Naive thymus-derived CD8-positive, alpha-beta T cell (primary cell): ENCODE data around the gene POLG2. TPM values are rescaled to one million over a fixed set of nuclear protein-coding genes. Genes with fewer than 3 reads are reported as not detected.
A peak's percentile ranks its signal among the peaks of the same experiment; 100 is the strongest.
"Not testable (repeated sequence)": the region's sequence is repeated elsewhere in the genome, so short reads cannot be mapped to it uniquely, and the experiment has no call there.

Source experiments
- ATAC-seq, 2 donors: fragments of 150-1000 bp; cut with Tn5 transposase in 1 of 2; sonication (Bioruptor Pico), chemical (Tn5 transposase) in 1 of 2; 1 replicate in 1 of 2; 2 replicates in 1 of 2; pipeline ENCODE4 v1.10.0; 2021; ENCODE audit warnings: mild to moderate bottlenecking in 2 of 2, moderate library complexity in 2 of 2
- POLR2A ChIA-PET: fragments of 350-600 bp; sonication (Branson Sonifier 250); formaldehyde crosslinking; loops from one replicate; lab custom pipeline; 2021; ENCODE audit warnings: antibody characterized with exemption; lab: Charles Lee
- DNase-seq, 10 donors: peaks; one replicate each; pipeline versions ENCODE4 v3.0.0 to v3.0.0-alpha.2; 2020 to 2022
- H3K27ac Mint-ChIP-seq, 10 donors: one replicate each; pipeline ENCODE4 v1.8.0; 2020 to 2022; ENCODE audit warnings: mild to moderate bottlenecking in 10 of 10, mixed read lengths in 10 of 10, moderate library complexity in 4 of 10, inconsistent platforms in 1 of 10
- H3K27me3 Mint-ChIP-seq, 5 donors: one replicate each; pipeline ENCODE4 v1.8.0; 2021 to 2022; ENCODE audit warnings: mixed read lengths in 5 of 5
- H3K36me3 Mint-ChIP-seq, 3 donors: one replicate each; pipeline ENCODE4 v1.8.0; 2020 to 2022; ENCODE audit warnings: mixed read lengths in 3 of 3, mild to moderate bottlenecking in 2 of 3, inconsistent platforms in 1 of 3
- H3K4me1 Mint-ChIP-seq, 4 donors: one replicate each; pipeline ENCODE4 v1.8.0; 2021 to 2022; ENCODE audit warnings: mixed read lengths in 4 of 4
- H3K4me3 Mint-ChIP-seq, 10 donors: one replicate each; pipeline ENCODE4 v1.8.0; 2020 to 2022; ENCODE audit warnings: mild to moderate bottlenecking in 10 of 10, mixed read lengths in 10 of 10, moderate library complexity in 6 of 10, inconsistent platforms in 1 of 10
- H3K9me3 Mint-ChIP-seq, 9 donors: one replicate each; pipeline ENCODE4 v1.8.0; 2020 to 2022; ENCODE audit warnings: mixed read lengths in 9 of 9, mild to moderate bottlenecking in 3 of 9, inconsistent platforms in 1 of 9, moderate library complexity in 1 of 9
- polyA plus RNA-seq, 3 donors: library from polyadenylated mRNA; unstranded; fragments of 300-500 nt; fragmentation: Illumina TruSeq; gene quantifications; one replicate each; pipeline ENCODE4 v1.2.3, GENCODE V29; 2021
- total RNA-seq, 8 experiments: library from RNA in 2 of 8; stranded (reverse) in 2 of 8; gene quantifications; one replicate each; pipeline ENCODE4 v1.2.3 and lab custom pipeline; 2021 to 2026

The POLG2 gene
- total and polyA plus RNA-seq, 5 experiments from 2014 or later = 6.4 to 76.0 (median 8.6) TPM

DNA sequence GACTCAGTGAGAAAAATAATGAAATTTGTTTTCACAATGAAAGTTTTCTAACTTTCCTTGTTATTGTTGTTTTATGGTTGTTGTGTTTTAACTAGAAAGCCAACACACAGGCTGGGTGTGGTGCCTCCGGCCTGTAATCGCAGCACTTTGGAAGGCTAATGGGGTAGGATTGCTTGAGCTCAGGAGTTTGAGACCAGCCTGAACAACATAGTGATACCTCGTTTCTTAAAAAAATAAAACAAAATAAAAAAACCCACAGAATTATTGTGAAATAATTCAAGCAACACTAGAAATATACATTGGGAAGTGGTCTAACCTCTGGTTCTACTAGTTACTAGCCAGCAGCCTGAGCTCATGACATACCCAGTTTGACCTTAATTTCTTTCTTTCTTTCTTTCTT, 47.3 kb downstream of the POLG2 start:
- ATAC-seq (no peak), DNase-seq (no peak)
- H3K27me3 Mint-ChIP-seq = no peaks in the 10 kb centered on the region
- peak overlapping the region in 1 of 10 donors; percentile 65 for H3K4me3 Mint-ChIP-seq
- no peaks in the 10 kb centered on the region for H3K36me3 Mint-ChIP-seq
- peak overlapping the region in 3 of 10 donors; percentile 7 to 70 (median 34) for H3K27ac Mint-ChIP-seq
- H3K9me3 Mint-ChIP-seq = no peaks in the 10 kb centered on the region
- peaks cover 2 to 27% (median 8%) of the 10 kb centered on the region in 4 donors for H3K4me1 Mint-ChIP-seq
- POLR2A ChIA-PET = interaction anchor here (0.6 to 1.0 kb wide), 2 partner anchors 10 to 13 kb away, joined by 4 to 13 read pairs; no protein-coding TSS in a partner anchor

DNA sequence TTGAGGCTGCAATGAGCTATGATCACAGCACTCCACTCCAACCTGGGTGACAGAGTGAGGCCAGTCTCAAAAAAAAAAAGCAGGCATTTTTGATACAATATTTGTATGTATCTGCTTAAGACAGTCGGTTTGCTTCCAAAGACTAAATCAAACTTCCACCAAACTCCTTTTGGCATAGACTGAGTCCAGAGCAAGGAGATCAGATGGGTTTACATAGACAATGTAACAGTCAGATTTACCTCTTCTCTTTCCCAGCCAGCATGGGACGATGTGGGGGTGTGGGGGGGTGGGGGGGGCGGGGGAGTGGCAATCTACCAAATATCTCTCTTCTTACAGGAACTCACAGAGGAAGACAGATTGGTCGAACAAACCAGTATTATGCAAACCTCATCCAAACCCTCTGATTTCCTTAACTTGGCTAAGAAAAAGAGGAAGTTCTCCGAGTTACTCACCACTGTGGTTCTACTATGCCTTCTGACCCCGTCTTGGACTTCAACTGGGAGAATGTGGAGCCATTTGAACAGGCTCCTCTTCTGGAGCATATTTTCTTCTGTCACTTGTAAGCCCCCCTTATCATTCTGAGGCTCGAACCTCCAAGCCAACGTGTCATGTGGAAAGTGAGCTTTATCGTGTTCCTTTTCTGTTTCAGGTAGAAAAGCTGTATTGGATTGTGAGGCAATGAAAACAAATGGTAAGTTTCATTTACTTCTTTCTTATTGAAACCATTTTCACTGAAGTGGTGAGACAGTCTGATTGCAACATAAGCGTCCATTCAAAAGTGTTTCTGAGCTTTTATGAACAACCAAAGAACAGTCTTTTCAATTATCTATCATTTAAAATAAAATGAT, 48.0 kb downstream of the POLG2 start, which contains the start of gene MILR1:
MILR1 (plus strand) TSS at position 451 of the 848 bp plus-strand sequence; CDS start at position 505, 54 bp downstream.
- H3K4me1 Mint-ChIP-seq = peaks cover 2 to 28% (median 8%) of the 10 kb centered on the region in 4 donors
- POLR2A ChIA-PET = interaction anchor here (0.6 to 1.0 kb wide), 2 partner anchors 9 to 13 kb away, joined by 4 to 13 read pairs; no protein-coding TSS in a partner anchor
- ATAC-seq (peak; percentile 33 to 46), DNase-seq (peak in 1 of 10 donors; percentile 15)
- peak within 1 kb of the TSS in 9 of 10 donors; percentile 15 to 85 (median 70) for H3K27ac Mint-ChIP-seq
- H3K9me3 Mint-ChIP-seq = no peaks in the 10 kb centered on the region
- peak within 1 kb of the TSS in 3 of 10 donors; percentile 47 to 65 (median 52) for H3K4me3 Mint-ChIP-seq
- H3K36me3 Mint-ChIP-seq = no peaks in the 10 kb centered on the region
- H3K27me3 Mint-ChIP-seq = no peaks in the 10 kb centered on the region

DNA sequence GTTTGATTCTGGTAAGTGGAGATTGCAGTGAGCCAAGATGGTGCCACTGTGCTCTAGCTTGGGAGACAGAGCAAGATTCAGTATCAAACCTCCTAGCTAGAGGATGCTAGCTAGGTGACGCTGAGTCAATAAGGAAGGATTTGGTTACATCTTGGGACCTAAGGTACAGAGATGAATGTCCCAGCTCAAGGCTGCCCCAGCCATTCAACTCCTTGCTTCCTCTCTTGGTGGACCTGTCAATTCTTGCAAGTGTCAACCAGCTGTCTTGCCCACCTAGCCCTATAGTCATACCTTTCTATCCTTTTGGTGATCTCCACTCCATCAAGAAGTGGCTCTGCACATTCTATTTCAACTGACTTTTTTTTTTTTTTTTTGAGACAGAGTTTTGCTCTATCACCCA, 49.3 kb downstream of the POLG2 start:
- Mint-ChIP-seq H3K27ac (no peak overlapping the region), H3K27me3 (no peaks in the 10 kb centered on the region), H3K4me1 (peaks cover 4 to 35% (median 11%) of the 10 kb centered on the region in 4 donors), H3K9me3 (no peaks in the 10 kb centered on the region), H3K4me3 (no peak overlapping the region), H3K36me3 (no peaks in the 10 kb centered on the region)
- ATAC-seq (no peak), DNase-seq (no peak)
- POLR2A ChIA-PET = no interaction called here

DNA sequence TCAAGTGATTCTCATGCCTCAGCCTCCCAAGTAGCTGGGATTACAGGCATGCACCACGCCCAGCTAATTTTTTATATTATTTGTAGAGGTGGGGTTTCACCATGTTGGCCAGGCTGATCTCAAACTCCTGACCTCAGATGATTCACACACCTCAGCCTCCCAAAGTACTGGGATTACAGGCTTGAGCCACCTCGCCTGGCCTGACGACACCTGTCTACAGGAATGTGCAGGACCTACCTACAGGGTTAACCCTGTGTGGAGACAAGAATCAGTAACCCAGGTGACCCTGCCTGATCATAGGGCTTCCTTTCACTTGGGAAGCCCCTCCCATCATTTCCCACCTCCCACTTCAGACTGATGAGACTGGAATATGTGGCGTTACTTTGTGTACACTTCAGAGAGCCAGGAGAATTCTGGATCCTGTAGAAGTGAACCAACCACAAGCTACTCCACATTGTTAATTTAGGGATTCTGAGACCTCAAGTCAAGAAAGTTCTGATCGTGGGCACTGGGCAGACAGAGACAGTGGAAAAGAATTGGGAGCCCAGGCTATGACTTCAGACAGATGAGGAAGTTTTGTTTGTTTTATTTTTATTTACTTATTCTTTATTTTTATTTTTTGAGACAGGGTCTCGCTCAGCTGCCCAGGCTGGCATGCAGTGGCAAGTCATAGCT, 53.6 kb downstream of the POLG2 start:
- H3K27ac Mint-ChIP-seq = peak overlapping the region in 1 of 10 donors; percentile 6
- no peaks in the 10 kb centered on the region for H3K27me3 Mint-ChIP-seq
- peaks cover 0 to 16% (median 11%) of the 10 kb centered on the region in 9 donors for H3K9me3 Mint-ChIP-seq
- POLR2A ChIA-PET = no interaction called here
- peaks cover 0 to 9% (median 5%) of the 10 kb centered on the region in 3 donors for H3K36me3 Mint-ChIP-seq
- H3K4me1 Mint-ChIP-seq = peaks cover 10 to 31% (median 15%) of the 10 kb centered on the region in 4 donors
- no peak overlapping the region for H3K4me3 Mint-ChIP-seq
- ATAC-seq = no peak
- DNase-seq = no peak

DNA sequence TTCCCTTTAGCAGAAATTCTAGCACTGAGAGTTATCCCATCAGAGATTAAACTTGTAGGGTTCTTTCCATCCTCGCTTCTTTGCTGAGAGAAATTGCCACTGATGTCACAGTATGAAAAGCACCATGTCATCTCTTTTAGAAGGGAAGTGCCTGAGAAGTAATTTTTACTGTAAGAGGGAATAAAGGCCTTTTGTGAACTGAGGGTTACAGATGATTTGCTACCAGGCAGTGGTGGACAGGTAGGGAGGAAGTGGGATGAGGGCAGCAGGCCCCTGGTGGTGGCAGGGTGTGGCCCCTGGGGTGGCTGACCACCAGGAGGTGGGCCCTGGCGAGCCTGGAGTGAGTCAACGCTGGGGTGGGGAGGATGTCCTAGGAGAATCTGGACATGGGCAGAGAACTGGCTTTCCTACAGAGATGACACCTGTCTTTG, 54.3 kb downstream of the POLG2 start:
- peaks cover 10 to 31% (median 15%) of the 10 kb centered on the region in 4 donors for H3K4me1 Mint-ChIP-seq
- DNase-seq = no peak
- peak in 1 of 2 donors; percentile 62 for ATAC-seq
- H3K9me3 Mint-ChIP-seq = peaks cover 0 to 20% (median 14%) of the 10 kb centered on the region in 9 donors
- H3K36me3 Mint-ChIP-seq = peaks cover 0 to 9% (median 9%) of the 10 kb centered on the region in 3 donors
- no peaks in the 10 kb centered on the region for H3K27me3 Mint-ChIP-seq
- H3K4me3 Mint-ChIP-seq = peak overlapping the region; percentile 65 to 86 (median 78)
- peak overlapping the region in 9 of 10 donors; percentile 41 to 86 (median 76) for H3K27ac Mint-ChIP-seq
- POLR2A ChIA-PET = interaction anchor here (1.1 to 1.3 kb wide), 2 partner anchors 54 to 65 kb away, joined by 3 to 6 read pairs; partner anchors contain the start of genes CEP95 and POLG2

DNA sequence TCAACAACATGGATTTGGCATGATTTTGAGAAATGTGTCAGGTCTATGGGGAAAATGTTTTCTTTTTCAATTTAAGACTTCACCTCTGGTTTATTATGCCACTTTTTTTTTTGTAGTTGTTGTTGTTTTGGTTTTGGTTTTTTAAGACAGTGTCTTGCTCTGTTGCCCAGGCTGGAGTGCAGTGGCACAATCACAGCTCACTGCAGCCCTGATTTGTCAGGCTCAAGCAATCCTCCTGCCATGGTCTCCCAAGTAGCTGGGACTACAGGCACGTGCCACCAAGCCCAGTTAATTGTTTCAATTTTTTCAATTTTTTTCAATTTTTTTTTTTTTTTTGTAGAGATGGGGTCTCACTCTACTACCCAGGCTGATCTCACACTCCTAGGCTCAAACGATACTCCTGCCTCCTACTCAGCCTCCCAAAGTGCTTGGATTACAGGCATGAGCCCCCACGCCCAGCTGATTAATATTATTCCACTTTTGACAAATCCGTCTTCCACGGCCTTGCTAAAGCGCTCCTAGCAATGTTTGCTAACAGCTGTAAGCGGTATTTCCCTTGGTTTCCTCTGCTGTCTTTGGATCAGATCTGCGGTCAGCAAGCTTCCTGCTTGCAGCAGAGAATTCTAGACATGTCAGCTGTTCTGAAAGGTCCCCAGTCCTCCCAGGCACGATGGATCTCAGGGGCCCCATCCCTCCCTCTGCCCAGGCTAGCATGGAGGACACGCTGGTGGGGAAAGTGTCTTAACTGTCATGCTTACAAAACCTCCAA, 54.9 kb downstream of the POLG2 start:
- DNase-seq = peak in 7 of 10 donors; percentile 4 to 32 (median 13)
- Mint-ChIP-seq H3K9me3 (peaks cover 0 to 26% (median 15%) of the 10 kb centered on the region in 9 donors), H3K36me3 (peaks cover 0 to 12% (median 9%) of the 10 kb centered on the region in 3 donors), H3K4me3 (peak overlapping the region; percentile 65 to 86 (median 78)), H3K4me1 (peaks cover 10 to 31% (median 15%) of the 10 kb centered on the region in 4 donors), H3K27me3 (no peaks in the 10 kb centered on the region), H3K27ac (peak overlapping the region; percentile 2 to 86 (median 76))
- ATAC-seq = peak; percentile 80 to 81
- POLR2A ChIA-PET = interaction anchor here (1.1 to 1.3 kb wide), 2 partner anchors 55 to 65 kb away, joined by 3 to 6 read pairs; partner anchors contain the start of genes CEP95 and POLG2

DNA sequence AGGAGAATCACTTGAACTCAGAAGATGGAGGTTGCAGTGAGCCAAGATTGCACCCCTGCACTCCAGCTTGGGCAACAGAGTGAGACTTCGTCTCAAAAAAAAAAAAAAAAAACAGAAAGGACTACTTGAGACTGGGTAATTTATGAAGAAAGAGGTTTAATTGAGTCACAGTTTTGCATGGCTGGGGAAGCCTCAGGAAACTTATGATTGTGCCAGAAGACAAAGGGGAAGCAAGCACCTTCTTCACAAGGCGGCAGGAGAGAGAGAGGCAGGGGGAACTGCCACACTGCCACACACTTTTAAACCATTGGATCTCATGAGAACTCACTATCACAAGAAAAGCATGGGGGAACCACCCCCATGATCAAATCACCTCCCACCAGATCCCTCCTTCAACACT, 56.9 kb downstream of the POLG2 start:
- Mint-ChIP-seq H3K27me3 (no peaks in the 10 kb centered on the region), H3K4me1 (peaks cover 10 to 31% (median 15%) of the 10 kb centered on the region in 4 donors), H3K4me3 (peak overlapping the region in 1 of 10 donors; percentile 31), H3K27ac (peak overlapping the region in 1 of 10 donors; percentile 44), H3K9me3 (peaks cover 0 to 29% (median 16%) of the 10 kb centered on the region in 9 donors), H3K36me3 (peaks cover 0 to 13% (median 9%) of the 10 kb centered on the region in 3 donors)
- POLR2A ChIA-PET = interaction anchor here (0.6 to 0.7 kb wide), 2 partner anchors 9 to 82 kb away, joined by 5 to 13 read pairs; partner anchors contain the start of gene MILR1
- ATAC-seq = no peak
- DNase-seq = no peak

DNA sequence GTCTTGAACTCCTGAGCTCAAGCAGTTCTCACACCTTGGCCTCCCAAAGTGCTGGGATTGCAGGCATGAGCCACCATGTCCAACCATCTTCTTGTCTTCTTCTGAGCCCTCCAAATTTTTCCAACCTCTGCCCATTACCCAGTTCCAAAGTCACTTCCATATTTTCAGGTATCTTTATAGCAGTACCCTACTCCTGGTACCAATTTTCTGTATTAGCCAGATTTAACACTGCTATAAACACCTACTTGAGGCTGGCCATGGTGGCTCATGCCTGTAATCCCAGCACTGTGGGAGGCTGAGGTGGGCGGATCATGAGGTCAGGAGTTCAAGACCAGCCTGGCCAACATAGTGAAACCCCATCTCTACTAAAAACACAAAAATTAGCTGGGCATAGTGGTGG, 57.3 kb downstream of the POLG2 start:
- Mint-ChIP-seq H3K36me3 (peaks cover 0 to 13% (median 9%) of the 10 kb centered on the region in 3 donors), H3K4me1 (peaks cover 10 to 31% (median 15%) of the 10 kb centered on the region in 4 donors), H3K9me3 (peaks cover 0 to 29% (median 16%) of the 10 kb centered on the region in 9 donors)
- H3K27ac Mint-ChIP-seq, H3K27me3 Mint-ChIP-seq, H3K4me3 Mint-ChIP-seq, ATAC-seq, DNase-seq: not testable (repeated sequence)
- POLR2A ChIA-PET = interaction anchor here (0.7 kb wide), 1 partner anchor 10 kb away, joined by 13 read pairs; the partner anchor contains the start of gene MILR1

DNA sequence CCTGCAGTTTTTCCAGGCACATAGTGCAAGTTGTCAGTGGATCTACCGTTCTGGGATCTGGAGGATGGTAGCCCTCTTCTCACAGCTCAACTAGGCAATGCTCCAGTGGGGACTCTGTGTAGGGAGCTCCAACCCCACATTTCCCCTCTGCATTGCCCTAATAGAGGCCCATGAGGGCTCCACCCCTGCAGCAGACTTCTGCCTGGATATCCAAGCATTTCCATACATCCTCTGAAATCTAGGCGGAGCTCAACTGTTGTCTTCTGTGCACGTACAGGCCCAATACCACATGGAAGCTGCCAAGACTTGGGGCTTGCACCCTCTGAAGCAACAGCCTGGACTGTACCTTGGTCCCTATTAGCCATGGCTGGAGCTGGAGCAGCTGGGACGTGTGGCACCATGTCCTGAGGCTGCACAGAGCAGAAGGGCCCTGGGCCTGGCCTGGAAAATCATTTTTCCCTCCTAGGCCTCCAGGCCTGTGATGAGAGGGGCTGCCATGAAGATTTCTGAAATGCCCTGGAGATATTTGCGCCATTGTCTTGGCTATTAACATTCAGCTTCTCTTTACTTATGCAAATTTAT, 58.8 kb downstream of the POLG2 start:
- POLR2A ChIA-PET = interaction anchor here (0.5 kb wide), 1 partner anchor 134 kb away, joined by 3 read pairs; no protein-coding TSS in a partner anchor
- no peak overlapping the region for H3K4me3 Mint-ChIP-seq

DNA sequence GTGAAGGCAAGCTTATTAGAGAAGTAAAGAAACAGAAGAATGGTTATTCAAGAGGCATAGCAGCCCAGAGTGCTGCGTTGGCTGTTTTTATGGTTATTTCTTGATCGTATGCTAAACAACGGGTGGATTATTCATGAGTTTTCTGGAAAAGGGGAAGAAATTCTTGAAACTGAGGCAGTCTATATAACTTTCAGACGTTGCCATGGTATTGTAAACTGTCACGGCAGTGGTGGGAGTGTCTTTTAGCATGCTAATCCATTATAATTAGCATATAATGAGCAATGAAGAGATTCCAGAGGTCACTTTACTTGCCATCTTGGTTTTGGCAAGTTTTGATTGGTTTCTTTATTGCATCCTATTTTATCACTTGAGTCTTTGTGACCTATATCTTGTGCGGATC, 65.3 kb downstream of the POLG2 start:
- Mint-ChIP-seq H3K36me3 (peaks cover 0 to 3% (median 0%) of the 10 kb centered on the region in 3 donors), H3K4me3 (no peak overlapping the region), H3K9me3 (peaks cover 0 to 3% (median 0%) of the 10 kb centered on the region in 9 donors), H3K27me3 (peaks cover 0 to 3% (median 0%) of the 10 kb centered on the region in 5 donors), H3K4me1 (peaks cover 0 to 1% (median 0%) of the 10 kb centered on the region in 4 donors), H3K27ac (no peak overlapping the region)
- ATAC-seq = no peak
- DNase-seq = no peak
- POLR2A ChIA-PET = interaction anchor here (1.2 kb wide), 1 partner anchor 11 kb away, joined by 3 read pairs; no protein-coding TSS in a partner anchor

More for the DNA sequence above, 58.8 kb downstream of the POLG2 start:
- ATAC-seq = no peak
- DNase-seq = no peak
- H3K27ac Mint-ChIP-seq = no peak overlapping the region
- H3K27me3 Mint-ChIP-seq = no peaks in the 10 kb centered on the region
- H3K36me3 Mint-ChIP-seq = peaks cover 0 to 16% (median 9%) of the 10 kb centered on the region in 3 donors
- peaks cover 10 to 22% (median 15%) of the 10 kb centered on the region in 4 donors for H3K4me1 Mint-ChIP-seq
- peaks cover 0 to 31% (median 17%) of the 10 kb centered on the region in 9 donors for H3K9me3 Mint-ChIP-seq

DNA sequence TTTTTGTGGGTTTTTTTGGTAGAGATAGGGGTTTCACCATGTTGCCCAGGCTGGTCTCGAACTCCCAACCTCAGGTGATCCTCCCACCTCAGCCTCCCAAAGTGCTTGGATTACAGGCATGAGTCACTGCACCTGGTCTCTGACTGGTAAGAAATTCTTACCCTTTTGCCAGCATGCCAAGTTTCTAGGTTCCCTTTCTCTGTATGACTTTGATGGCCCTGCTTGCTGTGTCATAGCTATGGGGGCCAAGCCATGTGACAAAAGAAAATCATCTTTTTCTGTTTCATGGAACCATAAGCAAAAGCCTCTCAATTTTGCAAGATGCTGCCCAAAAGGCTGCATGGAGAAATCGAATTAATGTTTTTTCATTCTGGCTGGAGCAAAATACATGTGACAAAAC, 66.8 kb downstream of the POLG2 start:
- H3K4me3 Mint-ChIP-seq, DNase-seq, H3K27ac Mint-ChIP-seq, ATAC-seq, H3K4me1 Mint-ChIP-seq, H3K27me3 Mint-ChIP-seq, H3K9me3 Mint-ChIP-seq, H3K36me3 Mint-ChIP-seq: not testable (repeated sequence)
- POLR2A ChIA-PET = interaction anchor here (0.8 kb wide), 1 partner anchor 77 kb away, joined by 3 read pairs; the partner anchor contains the start of gene CEP95
